HepG2 (cell line): ENCODE data around the gene NSUN2.

Experiments used
- DMAP1 ChIP-seq: IDR thresholded peaks from 2 replicates; pipeline ENCODE4 v1.6.1; 2016
- EZH2 ChIP-seq: conservative IDR thresholded peaks from 2 replicates; pipeline ENCODE4 v1.6.1; 2012; ENCODE audit warnings: mild to moderate bottlenecking, low read depth, low read length, moderate library complexity
- HDAC1 ChIP-seq: sonication (generic); formaldehyde crosslinking; IDR thresholded peaks from 2 replicates; pipeline ENCODE4 v1.5.1; 2020; ENCODE audit warnings: mild to moderate bottlenecking, missing genetic modification reagents
- HDAC6 ChIP-seq: fragments of 200-600 bp; sonication (generic); IDR thresholded peaks from 2 replicates; pipeline ENCODE4 v1.7.0; 2017; ENCODE audit warnings: mild to moderate bottlenecking, antibody characterized with exemption, low read length, low read depth
- KDM1A ChIP-seq: IDR thresholded peaks from 2 replicates; pipeline ENCODE4 v1.6.1; 2016; ENCODE audit warnings: missing compliant biosample characterization
- PHF5A ChIP-seq: IDR thresholded peaks from one replicate; pipeline ENCODE4 v1.6.1; 2018; ENCODE audit warnings: low read depth, missing genetic modification reagents; ENCODE audit not compliant: unreplicated experiment
- POLR2A ChIP-seq, 2 experiments: IDR thresholded peaks; 2 replicates each; pipeline ENCODE4 v1.6.1; 2011; ENCODE audit warnings: low read depth in 2 of 2, low read length in 2 of 2, mild to moderate bottlenecking in 1 of 2, moderate library complexity in 1 of 2; ENCODE audit not compliant: insufficient read depth in 1 of 2
- POLR2AphosphoS5 ChIP-seq: IDR thresholded peaks from 2 replicates; pipeline ENCODE4 v1.6.1; 2012; ENCODE audit warnings: low read depth, low read length
- ZFP37 ChIP-seq: sonication (generic); formaldehyde crosslinking; IDR thresholded peaks from 2 replicates; pipeline ENCODE4 v1.4.0; 2020; ENCODE audit warnings: missing genetic modification reagents, borderline replicate concordance
- ZNF263 ChIP-seq: sonication (generic); formaldehyde crosslinking; IDR thresholded peaks from 2 replicates; pipeline ENCODE4 v1.4.0; 2020; ENCODE audit warnings: missing genetic modification reagents
- TF ChIP-seq, protein P1 (sequence below): sonication (generic); formaldehyde crosslinking; IDR thresholded peaks from 2 replicates; pipeline ENCODE4 v1.5.0; 2020; ENCODE audit warnings: mild to moderate bottlenecking, missing genetic modification reagents, moderate library complexity
- TF ChIP-seq, protein P2 (sequence below), 2 experiments: sonication (generic) in 1 of 2; formaldehyde crosslinking in 1 of 2; IDR thresholded peaks; 2 replicates each; pipeline versions ENCODE4 v1.5.1 to v1.6.1; 2011 to 2020; ENCODE audit warnings: borderline replicate concordance in 1 of 2, low read depth in 1 of 2, low read length in 1 of 2, mild to moderate bottlenecking in 1 of 2, missing genetic modification reagents in 1 of 2, moderate library complexity in 1 of 2

DNA sequence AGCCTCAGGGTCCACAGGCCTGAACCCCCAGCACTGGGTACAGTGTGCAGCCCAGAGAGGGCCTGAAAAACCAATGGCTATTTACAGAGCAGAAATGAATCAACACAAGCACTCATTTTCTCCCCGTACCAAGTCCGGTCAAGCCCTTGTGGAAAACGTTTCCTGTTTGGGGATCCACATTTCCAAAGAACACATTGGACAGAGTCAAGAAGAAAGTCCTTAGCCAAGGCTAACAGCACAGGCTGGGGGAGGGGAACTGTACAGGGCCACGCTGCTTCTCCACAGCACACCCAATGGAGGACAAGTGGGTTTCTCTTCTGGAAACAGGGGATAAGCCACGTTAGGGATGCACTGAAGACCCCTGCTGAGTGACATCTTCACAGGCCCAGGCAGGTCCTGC lies 62.3 kb downstream of the NSUN2 start:
- TF ChIP-seq, protein P1, sequence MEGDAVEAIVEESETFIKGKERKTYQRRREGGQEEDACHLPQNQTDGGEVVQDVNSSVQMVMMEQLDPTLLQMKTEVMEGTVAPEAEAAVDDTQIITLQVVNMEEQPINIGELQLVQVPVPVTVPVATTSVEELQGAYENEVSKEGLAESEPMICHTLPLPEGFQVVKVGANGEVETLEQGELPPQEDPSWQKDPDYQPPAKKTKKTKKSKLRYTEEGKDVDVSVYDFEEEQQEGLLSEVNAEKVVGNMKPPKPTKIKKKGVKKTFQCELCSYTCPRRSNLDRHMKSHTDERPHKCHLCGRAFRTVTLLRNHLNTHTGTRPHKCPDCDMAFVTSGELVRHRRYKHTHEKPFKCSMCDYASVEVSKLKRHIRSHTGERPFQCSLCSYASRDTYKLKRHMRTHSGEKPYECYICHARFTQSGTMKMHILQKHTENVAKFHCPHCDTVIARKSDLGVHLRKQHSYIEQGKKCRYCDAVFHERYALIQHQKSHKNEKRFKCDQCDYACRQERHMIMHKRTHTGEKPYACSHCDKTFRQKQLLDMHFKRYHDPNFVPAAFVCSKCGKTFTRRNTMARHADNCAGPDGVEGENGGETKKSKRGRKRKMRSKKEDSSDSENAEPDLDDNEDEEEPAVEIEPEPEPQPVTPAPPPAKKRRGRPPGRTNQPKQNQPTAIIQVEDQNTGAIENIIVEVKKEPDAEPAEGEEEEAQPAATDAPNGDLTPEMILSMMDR (CRISPR knock-in tag): no peak
- TF ChIP-seq ZNF263 (CRISPR knock-in tag) (no peak), HDAC6 (no peak), POLR2AphosphoS5 (no peak), ZFP37 (CRISPR knock-in tag) (no peak), PHF5A (CRISPR knock-in tag) (no peak), HDAC1 (CRISPR knock-in tag) (no peak), EZH2 (no peak), DMAP1 (no peak), KDM1A (CRISPR knock-in tag) (no peak), POLR2A (IDR thresholded peaks at IDR 0.05; ENCODE audit: insufficient read depth in 1 of 2, low read depth in 2 of 2, low read length in 2 of 2) (no peak)
- TF ChIP-seq, protein P2, sequence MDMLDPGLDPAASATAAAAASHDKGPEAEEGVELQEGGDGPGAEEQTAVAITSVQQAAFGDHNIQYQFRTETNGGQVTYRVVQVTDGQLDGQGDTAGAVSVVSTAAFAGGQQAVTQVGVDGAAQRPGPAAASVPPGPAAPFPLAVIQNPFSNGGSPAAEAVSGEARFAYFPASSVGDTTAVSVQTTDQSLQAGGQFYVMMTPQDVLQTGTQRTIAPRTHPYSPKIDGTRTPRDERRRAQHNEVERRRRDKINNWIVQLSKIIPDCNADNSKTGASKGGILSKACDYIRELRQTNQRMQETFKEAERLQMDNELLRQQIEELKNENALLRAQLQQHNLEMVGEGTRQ (IDR thresholded peaks at IDR 0.05; ENCODE audit: low read depth, low read length): no peak
- TF ChIP-seq, protein P2 (CRISPR knock-in tag; IDR thresholded peaks at IDR 0.05; ENCODE audit: borderline replicate concordance): no peak
